ENCODE data around the gene AGPAT4. TPM values are rescaled to one million over a fixed set of nuclear protein-coding genes. Genes with fewer than 3 reads are reported as not detected.

AGPAT4 gene
- total RNA-seq, 1 experiment from 2014 or later: 22.0 TPM

DNA sequence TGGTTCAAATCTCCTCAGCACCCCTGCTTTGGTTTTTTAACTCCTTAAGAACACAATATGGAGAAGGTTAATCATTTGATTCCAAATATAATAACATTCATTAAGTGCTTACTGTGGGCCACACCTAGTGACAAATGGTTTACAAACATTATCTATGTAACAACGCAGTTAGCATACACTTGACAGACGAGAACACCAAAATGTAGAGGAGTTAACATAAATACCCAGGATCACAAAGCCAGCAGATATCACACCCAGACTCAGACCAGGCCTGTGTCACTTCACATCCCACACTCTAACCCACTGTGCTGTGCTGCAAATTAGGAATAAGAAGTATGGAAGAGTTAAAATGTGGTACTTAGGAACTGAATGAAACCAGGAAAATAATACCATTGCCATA is 82.9 kb downstream of the AGPAT4 start:
- WGBS (ENCODE audit: extremely low coverage, insufficient read length, low lambda C conversion rate): no CpG with 5 or more reads among the region's 2 CpGs
- H3K4me1 Mint-ChIP-seq: peaks cover under 1 to 1% of the 10 kb centered on the region in 2 experiments; a peak in 1 of 4 replicates

More for the DNA sequence above, 82.9 kb downstream of the AGPAT4 start:
- no peak overlapping the region for H4K5ac ChIP-seq (ENCODE audit: insufficient read length, low read depth, low read length)
- no peak overlapping the region for H3K9ac ChIP-seq (ENCODE audit: extremely low read depth, insufficient read length, low read length)
- Mint-ChIP-seq H3K4me3 (no peak overlapping the region), H3K9me3 (peaks cover 18 to 23% of the 10 kb centered on the region in 2 experiments), H3K27ac (no peak overlapping the region), H3K36me3 (ENCODE audit: insufficient read depth in 1 of 3, low read depth in 3 of 3) (peaks cover 33 to 56% (median 52%) of the 10 kb centered on the region in 3 experiments), H3K27me3 (ENCODE audit: low read depth) (no peaks in the 10 kb centered on the region)
- no peak overlapping the region for H3K4me2 ChIP-seq (ENCODE audit: insufficient read depth, insufficient read length, low read length)
- no peak overlapping the region for H3K18ac ChIP-seq (ENCODE audit: insufficient read length, low read depth, low read length)
- H2BK5ac ChIP-seq (ENCODE audit: insufficient read length, low read length): no peak overlapping the region
- H3K56ac ChIP-seq (ENCODE audit: insufficient read length, low read depth, low read length): no peak overlapping the region
- no peaks in the 10 kb centered on the region for H3K23me2 ChIP-seq (ENCODE audit: insufficient read length, low read depth, low read length, poor library complexity, severe bottlenecking)
- no peak overlapping the region for H3K23ac ChIP-seq (ENCODE audit: insufficient read length, low read depth, low read length)
- no peak overlapping the region for H3K4ac ChIP-seq (ENCODE audit: low read depth, low read length)
- H2BK15ac ChIP-seq (ENCODE audit: low read depth, low read length): no peak overlapping the region
- H4K91ac ChIP-seq (ENCODE audit: insufficient read length, low read depth, low read length): no peak overlapping the region
- no peak overlapping the region for H4K8ac ChIP-seq (replicated peaks; ENCODE audit: insufficient read length, low read depth, low read length)
- H3K14ac ChIP-seq (ENCODE audit: insufficient read depth, low read length): no peak overlapping the region
- no peak overlapping the region for H2AFZ ChIP-seq (ENCODE audit: low read length)
- no peak overlapping the region for H2AK5ac ChIP-seq (ENCODE audit: insufficient read length, low read length)
- H3K79me2 ChIP-seq (ENCODE audit: insufficient read depth, low read length): peaks cover 2% of the 10 kb centered on the region; the same call in 1 of the 2 replicates
- H3K9me3 ChIP-seq (ENCODE audit: control insufficient read depth, low read depth, low read length): peaks cover 5% of the 10 kb centered on the region
- no peak overlapping the region for H2BK20ac ChIP-seq (ENCODE audit: low read depth, low read length, poor library complexity, severe bottlenecking)
- DNase-seq: no peak
- H3K79me1 ChIP-seq (ENCODE audit: insufficient read depth, low read depth, low read length, poor library complexity, severe bottlenecking): no peaks in the 10 kb centered on the region
- H4K20me1 ChIP-seq (ENCODE audit: control insufficient read depth, insufficient read depth, insufficient read length): no peaks in the 10 kb centered on the region
- no peaks in the 10 kb centered on the region for H3K27me3 ChIP-seq (ENCODE audit: insufficient read depth, low read length)
- H2BK120ac ChIP-seq (ENCODE audit: low read depth, low read length, poor library complexity, severe bottlenecking): no peak overlapping the region
- H3K4me1 ChIP-seq (ENCODE audit: insufficient read depth, low read length): no peaks in the 10 kb centered on the region
- TF ChIP-seq, protein P1, sequence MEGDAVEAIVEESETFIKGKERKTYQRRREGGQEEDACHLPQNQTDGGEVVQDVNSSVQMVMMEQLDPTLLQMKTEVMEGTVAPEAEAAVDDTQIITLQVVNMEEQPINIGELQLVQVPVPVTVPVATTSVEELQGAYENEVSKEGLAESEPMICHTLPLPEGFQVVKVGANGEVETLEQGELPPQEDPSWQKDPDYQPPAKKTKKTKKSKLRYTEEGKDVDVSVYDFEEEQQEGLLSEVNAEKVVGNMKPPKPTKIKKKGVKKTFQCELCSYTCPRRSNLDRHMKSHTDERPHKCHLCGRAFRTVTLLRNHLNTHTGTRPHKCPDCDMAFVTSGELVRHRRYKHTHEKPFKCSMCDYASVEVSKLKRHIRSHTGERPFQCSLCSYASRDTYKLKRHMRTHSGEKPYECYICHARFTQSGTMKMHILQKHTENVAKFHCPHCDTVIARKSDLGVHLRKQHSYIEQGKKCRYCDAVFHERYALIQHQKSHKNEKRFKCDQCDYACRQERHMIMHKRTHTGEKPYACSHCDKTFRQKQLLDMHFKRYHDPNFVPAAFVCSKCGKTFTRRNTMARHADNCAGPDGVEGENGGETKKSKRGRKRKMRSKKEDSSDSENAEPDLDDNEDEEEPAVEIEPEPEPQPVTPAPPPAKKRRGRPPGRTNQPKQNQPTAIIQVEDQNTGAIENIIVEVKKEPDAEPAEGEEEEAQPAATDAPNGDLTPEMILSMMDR (conservative IDR thresholded peaks at IDR 0.05): no peak
- H3T11ph ChIP-seq (ENCODE audit: low read length): no peak overlapping the region
- no peak overlapping the region for H3K27ac ChIP-seq (ENCODE audit: insufficient read length, low read depth, low read length)
- no peak overlapping the region for H2BK12ac ChIP-seq (ENCODE audit: insufficient read length, low read depth, low read length)
